NCI-H146 treated with DMSO at 0.1 percent for 48 hours (cell line): ENCODE data around the gene GDI1.
"Not testable (repeated sequence)": the region's sequence is repeated elsewhere in the genome, so short reads cannot be mapped to it uniquely, and the experiment has no call there.

Experiments
- DNase-seq: peaks from one replicate; lab custom pipeline; 2025; ENCODE audit not compliant: unreplicated experiment; lab: John Stamatoyannopoulos, UW

GDI1 gene

DNA sequence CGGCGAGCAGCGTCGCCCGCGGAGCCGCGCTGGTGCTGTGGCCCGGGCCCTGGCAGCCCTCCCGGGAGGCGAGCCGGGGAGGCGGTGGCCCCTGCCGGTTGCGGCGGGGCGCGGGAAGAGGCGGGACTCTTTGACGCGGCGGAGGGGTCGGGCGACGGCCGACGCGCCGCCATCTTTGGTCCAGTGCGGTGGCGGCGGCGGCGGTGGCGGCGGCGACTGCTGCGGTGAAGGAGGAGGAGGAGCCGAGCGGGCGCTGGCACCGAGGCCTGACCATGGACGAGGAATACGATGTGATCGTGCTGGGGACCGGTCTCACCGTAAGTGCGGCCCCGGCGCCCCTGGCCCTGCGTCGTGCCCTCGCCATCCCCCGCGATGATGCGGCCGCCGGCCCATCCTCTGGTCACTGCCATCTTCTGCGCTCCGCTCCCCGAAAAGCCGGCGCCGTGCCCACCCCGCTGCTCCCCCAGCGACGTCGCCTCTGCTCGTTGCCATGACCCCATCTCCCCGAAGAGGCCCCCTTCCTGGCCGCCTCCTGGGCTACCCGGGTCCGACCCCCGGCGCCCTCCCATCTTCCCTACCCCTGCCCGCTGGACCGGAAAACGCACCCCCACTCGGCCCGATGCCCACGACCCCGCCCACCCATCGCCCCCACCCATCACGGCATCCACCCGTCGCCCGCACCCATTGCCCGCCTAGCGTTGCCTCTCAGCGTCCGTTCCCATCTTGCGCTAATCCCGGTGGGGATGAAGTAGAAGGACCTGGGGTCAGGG lies at the start of gene GDI1:
TSS of gene GDI1 (plus strand) at position 172 of the 770 bp plus-strand sequence. CDS start at position 273, 101 bp downstream.
- peak; percentile 3 for DNase-seq

DNA sequence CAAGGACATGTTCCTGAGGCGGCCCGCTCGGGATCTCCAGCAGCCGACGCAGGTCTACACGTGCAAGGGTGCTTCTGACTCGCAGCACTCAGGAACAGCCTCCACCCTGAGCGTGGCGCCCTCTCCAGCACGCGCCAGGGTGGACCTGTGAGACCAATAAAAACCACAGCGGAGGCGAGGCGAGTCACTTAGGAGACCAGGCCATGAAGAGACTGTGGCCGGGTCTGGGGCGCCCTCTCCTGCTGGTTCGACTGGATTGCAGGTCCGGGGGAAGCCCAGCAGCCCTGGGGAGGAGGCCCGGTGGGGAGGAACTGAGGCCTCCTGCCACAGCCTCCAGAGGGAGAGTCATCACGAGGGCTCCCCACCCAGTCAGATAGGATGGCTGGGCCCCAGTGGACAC lies 48.9 kb upstream of the GDI1 start:
- not testable (repeated sequence) for DNase-seq

DNA sequence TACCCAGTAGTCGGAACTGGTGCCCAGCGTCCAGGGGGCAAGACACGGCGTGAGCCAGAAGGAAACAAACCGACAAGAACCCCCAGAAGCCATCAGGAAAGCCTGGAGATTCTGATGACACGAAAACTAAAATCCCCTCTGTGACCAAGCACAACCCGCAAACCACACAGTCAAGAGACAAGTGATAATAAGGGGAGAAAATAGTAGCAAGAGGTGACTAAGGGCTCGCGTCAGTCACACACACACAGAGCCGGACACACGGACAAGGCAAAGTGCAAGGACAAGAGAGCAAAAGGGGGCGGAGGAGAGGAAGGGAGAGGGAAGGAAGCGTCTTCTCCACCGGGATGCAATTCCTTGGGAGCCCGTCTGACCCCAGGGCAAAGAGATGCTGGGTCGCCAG lies 48.3 kb upstream of the GDI1 start:
- not testable (repeated sequence) for DNase-seq

DNA sequence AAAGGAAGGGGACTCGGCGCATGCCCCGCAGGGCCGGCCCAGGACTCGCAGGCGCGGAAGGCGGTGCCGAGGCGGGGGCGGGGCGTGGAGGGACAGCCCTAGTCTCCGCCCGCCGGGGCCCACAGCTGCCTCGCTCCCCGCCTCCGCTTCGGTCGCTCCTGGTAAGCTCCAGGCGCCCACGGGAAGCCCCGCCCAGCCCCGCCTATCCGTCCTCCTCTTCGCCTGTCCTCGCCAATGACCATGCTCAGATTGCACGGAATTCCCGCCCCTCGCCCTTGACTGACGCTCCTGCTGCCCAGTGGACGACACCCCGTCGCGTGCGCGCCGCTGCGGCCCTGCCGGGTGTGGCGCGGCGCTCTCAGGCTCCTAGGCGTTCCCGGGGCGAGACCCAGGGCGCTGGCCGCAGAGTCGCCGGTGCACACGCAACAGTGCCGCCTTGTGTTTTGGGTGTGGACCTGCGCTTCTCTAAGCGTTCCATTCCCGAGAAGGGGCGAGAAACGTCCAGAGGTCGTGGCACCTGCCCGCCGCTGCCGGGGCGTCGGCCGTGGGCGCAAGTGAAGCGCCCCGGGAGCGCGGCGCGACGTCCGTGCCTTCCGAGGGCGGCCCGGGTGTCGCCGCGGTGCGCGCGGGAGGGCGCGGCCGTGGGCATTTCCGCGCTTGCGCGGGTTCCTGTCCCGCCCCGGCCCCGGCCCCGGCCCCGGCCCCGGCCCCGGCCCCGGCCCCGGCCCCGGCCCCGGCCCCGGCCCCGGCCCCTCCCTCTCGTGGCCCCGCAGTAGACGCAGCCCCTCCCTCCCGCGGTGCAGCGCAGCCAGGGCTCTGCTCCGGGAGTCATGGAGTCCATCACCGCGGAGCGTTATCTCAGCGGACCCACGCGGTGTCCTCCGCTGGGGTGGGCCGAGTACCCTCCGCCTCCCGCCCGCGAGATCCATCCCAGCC lies 46.9 kb upstream of the GDI1 start:
- not testable (repeated sequence) for DNase-seq

DNA sequence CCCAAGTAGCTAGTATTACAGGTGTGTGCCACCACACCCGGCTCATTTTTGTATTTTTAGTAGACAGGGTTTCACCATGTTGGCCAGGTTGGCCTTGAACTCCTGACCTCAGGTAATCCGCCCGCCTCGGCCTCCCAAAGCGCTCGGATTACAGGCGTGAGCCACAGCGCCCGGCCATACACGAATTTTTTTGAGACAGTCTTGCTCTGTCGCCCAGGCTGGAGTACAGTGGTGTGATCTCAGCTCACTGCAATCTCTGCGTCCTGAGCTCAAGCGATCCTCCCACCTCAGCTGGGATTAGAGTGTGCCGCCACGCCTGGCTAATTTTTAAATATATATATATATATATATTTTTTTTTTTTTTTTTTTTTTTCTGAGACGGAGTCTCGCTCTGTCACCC lies 40.6 kb upstream of the GDI1 start:
- not testable (repeated sequence) for DNase-seq

DNA sequence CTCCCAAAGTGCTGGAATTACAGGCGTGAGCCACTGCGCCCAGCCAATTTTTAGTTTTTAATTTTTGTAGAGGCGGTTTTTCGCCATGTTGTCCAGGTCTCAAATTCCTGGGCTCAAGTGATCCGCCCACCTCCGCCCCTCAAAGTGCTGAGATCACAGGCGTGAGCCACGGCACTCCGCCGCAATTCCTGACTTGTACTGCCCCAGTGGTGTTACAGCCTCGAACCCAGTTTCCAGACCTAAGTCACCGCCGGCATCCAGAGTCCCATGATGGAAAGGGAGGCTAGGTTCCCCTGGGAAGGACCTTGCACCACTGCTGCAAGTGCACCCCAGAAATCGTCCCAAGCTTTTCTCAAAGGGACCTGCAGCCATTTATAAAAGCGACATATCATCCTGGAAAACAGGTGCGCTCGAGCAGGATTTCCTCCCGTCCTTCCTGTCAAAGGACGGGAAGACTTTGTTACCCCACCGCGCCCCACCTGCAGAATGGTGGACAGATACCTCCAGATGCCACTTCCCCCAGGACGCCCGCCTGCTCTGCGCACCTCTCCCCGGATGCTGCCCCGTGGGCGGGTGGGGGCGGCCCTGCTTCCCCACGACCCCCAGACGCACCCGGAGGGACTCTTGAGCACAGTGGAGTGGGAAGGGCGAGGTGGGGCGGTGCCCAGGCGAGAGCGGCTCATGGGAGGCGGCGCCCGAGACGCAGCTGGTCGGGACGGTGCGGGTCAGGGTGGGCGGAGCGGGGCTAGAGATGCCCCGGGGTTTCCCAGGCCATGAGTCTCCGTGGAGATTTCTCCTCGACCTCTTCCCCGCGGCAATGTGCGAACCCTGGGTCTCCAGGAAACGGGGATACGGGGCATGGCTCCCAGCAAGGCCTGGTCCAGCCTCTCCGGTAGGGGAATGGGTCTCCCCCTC lies 39.7 kb upstream of the GDI1 start:
- peak; percentile 44 for DNase-seq

DNA sequence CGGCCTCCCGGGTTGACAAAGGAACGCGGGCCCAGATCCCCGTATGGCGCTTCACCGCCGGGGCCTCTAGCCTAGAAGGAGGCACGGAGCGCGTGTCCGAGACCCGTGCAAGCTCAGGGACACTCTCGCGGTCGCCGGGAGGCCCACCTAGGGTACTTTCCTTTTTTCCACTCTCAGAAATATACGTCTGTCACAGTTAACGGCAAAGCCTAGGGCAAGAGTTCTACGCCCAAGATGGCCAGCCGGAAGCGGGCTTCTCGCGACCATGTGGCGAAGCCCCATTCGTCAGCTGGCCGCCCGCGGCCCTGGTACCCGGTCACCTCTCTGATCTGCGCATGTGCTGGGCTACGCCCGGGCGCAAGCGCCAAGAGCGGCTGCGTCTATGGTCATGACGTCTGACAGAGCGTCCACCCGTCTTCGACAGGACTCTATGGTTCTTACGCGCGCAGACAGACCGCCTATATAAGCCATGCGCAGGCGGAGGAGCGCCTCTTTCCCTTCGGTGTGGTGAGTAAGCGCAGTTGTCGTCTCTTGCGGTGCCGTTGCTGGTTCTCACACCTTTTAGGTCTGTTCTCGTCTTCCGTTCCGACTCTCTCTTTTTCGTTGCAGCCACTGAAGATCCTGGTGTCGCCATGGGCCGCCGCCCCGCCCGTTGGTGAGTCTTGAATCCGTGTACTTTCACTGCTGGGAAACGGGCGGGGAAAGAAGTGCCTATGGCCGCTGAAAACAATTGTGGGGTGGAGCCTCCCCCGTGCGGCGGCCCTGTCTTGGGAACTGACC lies 38.9 kb upstream of the GDI1 start, which contains the start of gene RPL10:
TSS of gene RPL10 (plus strand) at position 490 of the 780 bp plus-strand sequence. CDS start at position 633, 143 bp downstream.
- peak; percentile 90 for DNase-seq

DNA sequence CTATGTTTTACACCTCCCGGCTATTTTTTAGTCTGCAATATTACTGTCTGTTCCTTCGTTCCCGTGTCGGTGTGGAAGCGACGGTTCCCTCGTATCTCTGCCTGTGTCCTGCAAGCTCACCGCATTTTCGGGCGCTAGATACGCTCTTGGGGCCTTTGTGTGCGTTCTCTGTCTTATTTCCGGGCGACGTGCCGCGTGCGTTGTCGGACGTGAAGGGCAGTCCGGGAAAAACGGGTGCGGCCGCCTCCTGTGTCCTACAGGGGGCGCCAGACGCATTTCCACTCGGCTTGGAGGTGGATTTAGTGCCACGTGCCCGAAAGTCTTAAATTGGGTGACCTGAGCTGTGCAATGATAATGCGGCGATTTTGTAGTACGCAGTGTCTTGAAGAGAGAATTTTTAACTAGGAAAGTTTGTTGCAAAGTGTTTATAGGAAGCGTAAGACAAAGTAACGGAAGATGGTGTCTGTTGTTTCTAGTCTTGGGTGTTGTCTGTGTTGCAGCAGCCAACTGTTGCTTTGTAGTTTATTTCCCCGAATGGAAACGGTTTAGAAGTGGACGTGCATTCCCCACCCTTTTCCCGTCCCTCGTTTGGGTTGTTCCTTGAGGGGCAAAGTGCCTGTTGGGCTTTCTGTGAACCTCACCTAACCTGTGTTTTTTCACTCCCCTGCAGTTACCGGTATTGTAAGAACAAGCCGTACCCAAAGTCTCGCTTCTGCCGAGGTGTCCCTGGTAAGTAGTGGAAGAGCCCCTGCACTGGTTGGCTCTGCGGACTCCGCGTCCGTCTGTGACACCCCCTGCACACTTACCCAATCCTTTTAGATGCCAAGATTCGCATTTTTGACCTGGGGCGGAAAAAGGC lies 38.1 kb upstream of the GDI1 start:
- DNase-seq, result peak; percentile 33

DNA sequence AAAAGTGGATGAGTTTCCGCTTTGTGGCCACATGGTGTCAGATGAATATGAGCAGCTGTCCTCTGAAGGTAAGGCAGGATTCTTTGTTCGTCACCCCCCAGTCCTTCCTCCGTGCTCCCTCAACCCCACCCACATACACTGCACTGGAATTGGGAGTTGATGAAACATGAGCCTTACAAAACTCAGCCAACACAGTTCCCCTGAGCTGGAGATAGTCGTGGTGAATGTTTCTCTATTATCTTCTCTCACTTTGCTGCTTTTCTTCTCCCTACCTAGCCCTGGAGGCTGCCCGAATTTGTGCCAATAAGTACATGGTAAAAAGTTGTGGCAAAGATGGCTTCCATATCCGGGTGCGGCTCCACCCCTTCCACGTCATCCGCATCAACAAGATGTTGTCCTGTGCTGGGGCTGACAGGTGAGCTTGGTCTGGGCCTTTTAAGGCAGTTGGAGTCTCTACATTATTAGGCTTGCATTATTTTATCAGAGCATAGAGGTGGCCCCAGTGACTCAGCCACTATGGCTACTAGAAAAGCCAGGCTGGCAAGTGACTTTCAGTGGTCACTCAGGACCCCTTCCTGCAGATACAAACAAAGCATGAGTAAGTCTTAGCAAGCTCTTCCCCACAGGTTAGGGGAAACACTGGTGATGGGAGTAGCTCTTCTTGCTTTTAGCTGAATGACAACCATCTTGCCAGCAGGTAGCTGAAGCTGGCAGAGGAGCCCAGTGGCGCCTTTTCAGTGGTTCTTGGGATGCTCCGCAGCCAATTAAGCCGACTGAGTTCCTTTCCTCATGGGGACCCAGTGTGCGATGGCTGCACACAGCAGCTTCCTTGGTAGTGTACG lies 37.2 kb upstream of the GDI1 start:
- DNase-seq, result no peak

DNA sequence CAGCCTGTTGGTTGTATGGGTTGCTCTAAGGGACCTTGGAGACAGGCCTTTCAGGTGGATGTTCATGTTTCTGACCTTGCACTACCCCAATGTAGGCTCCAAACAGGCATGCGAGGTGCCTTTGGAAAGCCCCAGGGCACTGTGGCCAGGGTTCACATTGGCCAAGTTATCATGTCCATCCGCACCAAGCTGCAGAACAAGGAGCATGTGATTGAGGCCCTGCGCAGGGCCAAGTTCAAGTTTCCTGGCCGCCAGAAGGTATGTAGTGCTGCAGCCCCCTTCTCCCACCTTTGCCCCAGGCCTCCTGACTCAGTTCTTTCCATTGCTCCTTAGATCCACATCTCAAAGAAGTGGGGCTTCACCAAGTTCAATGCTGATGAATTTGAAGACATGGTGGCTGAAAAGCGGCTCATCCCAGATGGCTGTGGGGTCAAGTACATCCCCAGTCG lies 36.6 kb upstream of the GDI1 start:
- not testable (repeated sequence) for DNase-seq

DNA sequence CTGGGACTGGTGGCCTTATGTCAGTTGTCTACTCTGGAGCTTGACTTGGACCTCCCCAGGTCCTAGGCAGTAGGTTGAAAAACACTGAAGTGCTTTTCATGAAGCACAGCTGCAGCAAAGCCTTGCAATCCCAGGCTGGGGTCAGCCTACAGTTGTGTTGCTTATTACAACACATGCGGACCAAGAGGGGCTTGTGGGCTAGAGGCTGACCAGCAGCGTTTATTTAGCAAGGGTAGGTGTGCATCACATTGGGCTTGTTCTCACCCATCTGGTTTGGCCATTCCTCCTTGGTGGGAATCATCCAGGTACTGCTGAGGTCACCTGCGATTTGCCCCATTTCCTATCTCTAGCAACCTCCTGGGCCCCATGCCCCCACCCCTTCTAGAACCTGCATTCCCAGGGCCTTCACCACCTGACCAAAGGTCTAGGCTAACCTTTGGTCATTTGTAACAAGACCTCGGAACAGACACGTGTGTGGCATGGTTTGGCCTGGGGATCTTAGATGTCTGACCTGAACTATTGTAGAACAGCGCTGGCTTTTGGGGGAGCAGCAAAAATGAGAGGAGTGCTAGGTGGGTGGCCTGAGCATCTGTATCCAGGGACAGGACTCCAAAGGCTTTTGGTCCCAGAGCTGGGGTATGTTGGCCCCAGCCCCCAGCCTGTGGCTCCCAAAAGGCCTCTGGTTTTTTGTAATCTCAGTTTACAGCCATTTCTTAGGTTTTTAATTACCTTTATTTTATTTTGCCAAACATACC lies 35.7 kb upstream of the GDI1 start:
- DNase-seq, result no peak

DNA sequence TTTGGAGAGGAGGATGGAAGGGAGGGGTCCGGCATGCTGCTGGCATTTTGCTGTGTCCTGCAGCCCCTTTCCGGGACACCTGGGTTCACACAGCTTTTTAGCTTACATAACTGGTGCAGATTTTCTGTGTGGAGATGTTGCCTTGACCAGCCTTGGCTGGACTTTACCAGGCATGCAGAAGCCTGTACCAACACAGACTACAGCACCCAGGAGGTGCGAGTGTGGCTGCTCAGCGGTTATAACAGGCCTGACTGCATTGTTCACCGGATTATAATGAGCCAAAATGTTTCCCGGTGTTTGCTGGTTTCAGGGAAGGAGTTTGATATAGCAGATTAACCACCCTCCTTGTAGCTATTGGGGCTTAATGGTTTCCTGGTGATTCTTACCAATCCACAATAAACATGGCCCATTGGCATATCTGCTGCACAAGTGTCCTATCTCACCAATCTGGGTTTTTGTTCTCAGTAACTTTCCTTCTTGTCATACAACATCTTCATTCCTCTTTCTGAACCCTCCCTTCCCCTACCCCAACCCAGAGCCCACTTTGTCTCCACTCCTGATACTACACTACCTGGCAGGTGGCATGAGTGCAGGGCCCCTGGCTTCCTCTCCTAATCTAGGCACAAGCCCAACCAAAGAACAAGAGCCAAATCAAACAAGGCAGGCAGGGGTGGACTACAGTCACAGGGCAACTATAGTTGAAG lies 34.9 kb upstream of the GDI1 start:
- no peak for DNase-seq

DNA sequence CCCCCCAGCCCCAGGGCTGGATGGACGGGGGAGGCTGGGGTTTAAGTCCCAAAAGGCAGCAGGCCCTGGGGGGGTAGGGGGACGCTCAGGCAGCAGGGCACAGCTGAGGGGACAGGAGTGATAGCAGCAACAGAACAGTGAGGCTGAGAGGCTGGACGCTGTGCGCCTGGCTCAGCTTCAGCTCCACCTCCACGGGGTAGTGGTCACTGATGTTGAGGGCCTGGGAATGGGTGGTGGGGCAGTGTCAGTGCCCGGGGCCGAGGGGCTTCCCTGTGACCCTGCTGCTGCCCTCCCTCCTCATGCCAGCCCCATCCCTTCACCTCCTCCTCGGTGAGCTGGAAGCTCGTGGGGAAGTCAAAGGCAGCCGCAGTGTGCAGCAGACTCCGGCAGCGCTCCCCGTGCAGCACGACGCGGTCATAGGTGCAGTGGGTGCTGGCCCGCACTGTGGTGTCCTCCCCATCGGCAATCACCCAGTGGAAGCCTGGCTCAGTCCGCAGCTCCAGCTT lies 34.3 kb upstream of the GDI1 start:
- DNase-seq, result no peak

DNA sequence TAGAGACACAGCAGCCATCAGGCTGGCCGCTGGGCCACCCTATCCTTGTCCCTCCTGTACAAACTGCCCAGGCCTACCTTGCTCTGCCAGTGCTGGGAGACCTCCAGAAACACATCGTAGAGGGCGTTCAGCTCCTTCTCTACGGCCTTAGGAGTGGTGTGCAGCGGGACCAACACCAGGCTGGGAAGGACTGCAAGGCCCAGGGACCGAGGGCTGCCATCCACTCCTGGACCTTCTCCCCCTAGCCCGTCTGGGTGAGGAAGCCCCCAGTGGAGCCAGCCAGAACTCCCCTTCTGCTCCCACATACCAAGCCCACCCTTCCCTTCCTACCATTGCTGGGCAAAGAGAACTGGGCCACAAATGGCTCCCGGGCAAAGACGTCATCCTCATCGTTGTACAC lies 33.8 kb upstream of the GDI1 start:
- DNase-seq, result no peak

DNA sequence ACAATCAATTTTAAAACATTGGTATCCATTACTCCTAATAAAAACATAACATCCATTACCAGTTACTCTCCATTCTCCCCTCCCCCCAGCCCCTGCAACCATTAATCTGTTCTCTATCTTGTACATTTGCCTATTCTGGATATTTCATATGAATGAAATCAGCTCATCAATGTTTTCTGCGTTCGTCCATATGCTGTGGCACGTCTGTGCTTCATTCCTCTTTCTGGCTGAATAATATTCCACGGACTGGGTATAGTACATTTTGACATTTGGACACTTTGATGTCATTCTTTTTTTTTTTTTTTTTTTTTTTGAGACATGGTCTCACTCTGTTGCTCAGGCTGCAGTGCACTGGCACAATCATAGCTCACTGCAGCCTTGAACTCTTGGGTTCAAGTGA lies 33.1 kb upstream of the GDI1 start:
- DNase-seq, result no peak

DNA sequence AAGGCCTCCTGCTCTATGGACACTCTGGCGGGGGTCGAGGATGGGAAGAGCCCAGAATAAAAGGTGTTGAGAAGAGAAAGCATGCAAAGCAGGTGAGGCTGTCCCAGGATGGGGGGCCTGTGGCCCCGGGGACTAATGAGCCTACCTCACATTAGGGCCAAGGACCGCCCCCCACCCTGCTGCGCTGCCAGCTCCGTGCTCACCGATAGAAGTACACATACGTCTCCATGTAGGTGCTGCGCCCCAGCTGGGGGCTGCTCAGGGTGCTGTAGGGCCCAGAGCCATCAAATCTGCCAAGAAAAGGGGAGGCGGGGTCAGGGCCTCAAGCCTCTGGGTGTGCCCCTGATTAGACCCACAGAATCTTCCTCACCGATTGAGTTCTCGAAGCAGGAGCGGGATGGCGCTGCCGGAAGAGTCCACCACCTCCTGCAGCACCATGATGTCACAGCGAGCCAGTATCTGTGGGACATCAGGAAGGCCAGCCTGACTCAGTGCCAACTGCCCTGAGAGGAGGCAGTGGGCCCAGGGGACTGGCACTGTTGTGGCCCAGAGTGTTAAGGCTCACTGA lies 32.2 kb upstream of the GDI1 start:
- no peak for DNase-seq
